KG1 (cell line): ENCODE results near the gene ZC3H12C.
"Not testable (repeated sequence)": the region's sequence is repeated elsewhere in the genome, so short reads cannot be mapped to it uniquely, and the experiment has no call there.

Source experiments
- DNase-seq: peaks from one replicate; lab custom pipeline; 2025; lab: John Stamatoyannopoulos, UW

Gene ZC3H12C

GRCh38 chr11:110185121-110185591 is 92.0 kb downstream of the ZC3H12C start:
- DNase-seq: no peak

DNA sequence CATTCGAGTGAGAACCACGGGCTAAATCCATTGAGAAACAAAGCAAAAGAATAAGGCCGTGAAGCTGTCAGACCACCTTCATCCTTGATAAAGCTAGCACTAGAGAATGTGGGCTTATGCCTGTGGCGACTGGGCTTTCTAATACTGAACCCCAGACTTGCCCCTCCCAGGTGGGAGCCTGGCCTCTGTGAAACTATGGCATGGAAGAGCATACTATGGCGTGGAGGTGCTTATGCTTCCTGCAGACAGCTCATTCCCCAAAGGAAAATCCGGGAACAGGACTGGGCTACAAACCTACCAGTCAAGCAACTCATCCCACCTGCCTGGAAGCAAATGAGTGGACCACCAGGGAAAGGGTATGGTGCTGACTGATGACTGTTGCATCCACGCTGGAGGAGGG is 92.4 kb downstream of the ZC3H12C start:
- DNase-seq: no peak

- DNase-seq: no peak
Measured at GRCh38 chr11:110186456-110186855, 93.3 kb downstream of the ZC3H12C start.

GRCh38 chr11:110186867-110187266 is 93.7 kb downstream of the ZC3H12C start:
- no peak for DNase-seq

GRCh38 chr11:110187731-110188130 is 94.5 kb downstream of the ZC3H12C start:
- no peak for DNase-seq

DNA sequence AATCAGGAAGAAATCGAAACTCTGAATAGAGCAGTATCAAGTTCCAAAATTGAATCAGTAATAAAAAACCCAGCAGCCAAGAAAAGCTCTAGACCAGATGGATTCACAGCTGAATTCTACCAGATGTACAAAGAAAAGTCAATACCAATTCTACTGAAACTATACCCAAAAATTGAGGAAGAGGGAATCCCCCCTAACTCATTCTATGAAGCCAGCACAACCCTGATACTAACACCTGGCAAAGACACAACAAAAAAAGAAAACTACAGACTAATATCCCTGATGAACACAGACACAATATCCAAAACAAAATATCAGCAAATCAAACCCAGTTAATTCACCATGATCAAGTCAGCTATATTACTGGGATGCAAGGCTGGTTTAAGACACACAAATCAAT is 97.7 kb downstream of the ZC3H12C start:
- DNase-seq: no peak

- not testable (repeated sequence) for DNase-seq
Measured at GRCh38 chr11:110192604-110193282, 99.6 kb downstream of the ZC3H12C start.

- DNase-seq: not testable (repeated sequence)
Measured at GRCh38 chr11:110194211-110194766, 101.1 kb downstream of the ZC3H12C start.

DNA sequence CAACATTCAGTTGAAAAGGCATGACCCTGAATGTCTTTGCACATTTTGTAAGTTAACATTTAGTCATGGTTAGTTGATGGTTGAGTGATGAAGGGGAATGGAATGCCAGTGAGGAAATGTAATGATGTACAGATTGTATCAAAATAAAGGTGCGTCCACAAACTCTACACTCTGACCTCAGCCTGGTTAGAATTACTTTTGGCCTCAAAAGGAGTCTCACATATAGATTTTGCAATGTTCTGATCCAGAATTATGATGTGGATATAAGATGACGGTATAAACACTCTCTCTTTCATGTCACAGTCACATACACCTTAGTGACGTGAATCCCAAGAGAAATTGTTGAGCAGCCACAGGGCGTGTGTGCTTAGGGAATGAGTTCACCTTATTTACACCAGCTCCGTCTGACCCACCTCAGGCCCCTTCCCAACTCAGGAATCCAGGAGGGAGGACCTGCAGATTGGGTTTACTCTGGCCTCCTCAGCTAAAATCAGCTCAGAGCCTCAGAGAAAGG is 103.1 kb downstream of the ZC3H12C start:
- no peak for DNase-seq

DNA sequence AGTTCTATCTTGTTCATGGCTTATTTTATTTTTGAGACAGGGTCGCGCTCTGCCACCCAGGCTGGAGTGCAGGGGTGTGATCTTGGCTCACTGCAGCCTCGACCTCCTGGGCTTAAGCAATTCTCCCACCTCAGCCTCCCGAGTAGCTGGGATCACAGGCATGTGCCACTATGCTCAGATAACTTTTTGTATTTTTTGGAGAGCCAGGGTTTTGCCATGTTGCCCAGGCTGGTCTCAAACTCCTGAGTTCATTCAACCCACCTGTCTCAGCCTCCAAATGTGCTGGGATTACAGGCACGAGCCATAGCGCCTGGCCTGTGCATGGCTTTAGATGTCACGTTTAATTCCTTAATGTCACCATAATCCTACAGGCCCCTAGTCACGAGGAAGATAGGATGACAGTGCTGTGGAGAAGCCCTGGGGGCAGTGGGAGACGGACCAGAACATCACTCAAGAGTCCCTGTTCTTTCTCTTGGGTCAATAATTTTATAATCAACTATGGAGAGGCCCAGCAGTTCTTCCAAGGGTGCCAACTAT is 103.8 kb downstream of the ZC3H12C start:
- DNase-seq: no peak

DNA sequence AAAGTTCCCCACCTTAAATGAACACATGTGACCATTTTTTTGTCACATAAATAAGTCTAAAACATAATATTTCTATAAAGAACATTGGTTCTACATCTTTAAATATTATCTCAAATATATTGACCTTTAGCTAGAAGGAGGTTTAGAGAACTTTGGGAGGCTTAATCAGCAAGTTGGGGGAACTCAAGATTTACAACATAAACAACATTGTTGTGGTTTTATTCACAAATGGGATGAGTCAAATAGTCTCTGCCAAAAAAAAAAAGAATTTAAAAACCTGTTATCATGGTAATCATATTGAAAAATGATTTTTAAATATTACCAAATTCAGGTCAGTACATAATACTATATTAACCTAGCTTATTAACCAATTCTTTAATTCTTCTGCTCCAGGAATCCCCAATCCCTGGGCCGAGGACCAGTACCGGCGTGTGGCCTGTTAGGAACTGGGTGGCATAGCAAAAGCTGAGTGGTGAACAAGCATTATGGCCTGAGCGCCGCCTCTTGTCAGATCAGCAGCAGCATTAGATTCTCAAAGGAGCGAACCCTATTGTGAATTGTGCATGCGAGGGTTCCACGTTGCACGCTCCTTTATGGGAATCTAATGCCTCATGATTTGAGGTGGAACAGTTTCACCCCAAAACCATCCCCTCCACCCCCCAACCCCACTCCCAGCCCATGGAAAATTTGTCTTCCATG is 105.0 kb downstream of the ZC3H12C start:
- DNase-seq: no peak

GRCh38 chr11:110199184-110199981 is 106.2 kb downstream of the ZC3H12C start:
- DNase-seq: no peak

DNA sequence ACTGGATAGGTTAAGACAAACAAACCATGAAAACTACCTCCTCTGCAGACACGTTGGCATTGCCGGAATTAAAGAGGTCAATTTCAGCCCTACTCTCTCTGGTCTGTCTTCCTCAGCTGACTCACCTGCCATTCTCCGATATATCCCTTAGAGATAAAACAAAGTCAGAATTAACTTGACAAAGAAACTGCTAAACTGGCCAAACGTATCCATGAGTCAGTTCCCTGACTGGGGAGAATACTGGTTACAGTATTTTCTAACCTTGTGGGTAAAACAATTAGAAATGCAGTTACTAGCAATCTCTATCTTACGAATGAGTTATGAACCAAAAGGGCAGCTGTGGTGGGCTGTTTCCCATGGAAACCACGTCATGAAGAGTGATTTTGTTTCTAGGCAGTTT is 107.0 kb downstream of the ZC3H12C start:
- no peak for DNase-seq

GRCh38 chr11:110200836-110201235 is 107.6 kb downstream of the ZC3H12C start:
- DNase-seq: no peak

- DNase-seq: no peak
Measured at GRCh38 chr11:110207123-110207522, 113.9 kb downstream of the ZC3H12C start.

- DNase-seq: not testable (repeated sequence)
Measured at GRCh38 chr11:110208678-110209312, 115.6 kb downstream of the ZC3H12C start.

- DNase-seq: not testable (repeated sequence)
Measured at GRCh38 chr11:110209313-110209694, 116.1 kb downstream of the ZC3H12C start.

DNA sequence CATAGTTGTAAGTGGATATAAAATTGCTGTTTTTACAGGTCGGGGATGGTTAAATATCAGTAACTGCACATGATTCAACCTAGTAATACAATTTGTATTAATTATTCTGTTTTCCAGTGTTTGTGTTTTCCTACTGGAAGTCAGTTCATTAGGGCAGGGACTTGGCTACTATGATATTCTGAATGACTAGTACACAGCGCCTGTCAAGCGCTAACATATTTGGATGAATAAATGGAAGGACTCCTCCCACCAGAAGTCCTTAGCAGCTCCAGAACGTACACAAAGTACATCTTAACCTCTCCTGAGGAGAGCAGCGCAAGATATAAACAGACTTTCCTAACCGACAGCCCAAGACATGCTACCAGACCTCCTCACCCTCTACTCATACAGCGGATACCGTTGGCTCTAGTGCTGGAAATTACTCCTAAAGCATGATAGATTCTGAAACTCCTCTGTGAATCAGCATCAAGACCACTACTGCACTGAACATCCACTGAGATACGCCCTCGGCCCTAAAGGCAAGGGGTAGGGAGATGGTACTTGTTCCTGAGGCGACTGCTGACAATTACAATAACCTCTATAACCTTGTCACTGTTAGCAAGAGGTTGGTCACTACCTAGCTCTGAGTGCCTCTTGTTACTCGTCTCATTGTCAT is 124.2 kb downstream of the ZC3H12C start:
- no peak for DNase-seq

GRCh38 chr11:110217936-110218335 is 124.7 kb downstream of the ZC3H12C start:
- DNase-seq: no peak

DNA sequence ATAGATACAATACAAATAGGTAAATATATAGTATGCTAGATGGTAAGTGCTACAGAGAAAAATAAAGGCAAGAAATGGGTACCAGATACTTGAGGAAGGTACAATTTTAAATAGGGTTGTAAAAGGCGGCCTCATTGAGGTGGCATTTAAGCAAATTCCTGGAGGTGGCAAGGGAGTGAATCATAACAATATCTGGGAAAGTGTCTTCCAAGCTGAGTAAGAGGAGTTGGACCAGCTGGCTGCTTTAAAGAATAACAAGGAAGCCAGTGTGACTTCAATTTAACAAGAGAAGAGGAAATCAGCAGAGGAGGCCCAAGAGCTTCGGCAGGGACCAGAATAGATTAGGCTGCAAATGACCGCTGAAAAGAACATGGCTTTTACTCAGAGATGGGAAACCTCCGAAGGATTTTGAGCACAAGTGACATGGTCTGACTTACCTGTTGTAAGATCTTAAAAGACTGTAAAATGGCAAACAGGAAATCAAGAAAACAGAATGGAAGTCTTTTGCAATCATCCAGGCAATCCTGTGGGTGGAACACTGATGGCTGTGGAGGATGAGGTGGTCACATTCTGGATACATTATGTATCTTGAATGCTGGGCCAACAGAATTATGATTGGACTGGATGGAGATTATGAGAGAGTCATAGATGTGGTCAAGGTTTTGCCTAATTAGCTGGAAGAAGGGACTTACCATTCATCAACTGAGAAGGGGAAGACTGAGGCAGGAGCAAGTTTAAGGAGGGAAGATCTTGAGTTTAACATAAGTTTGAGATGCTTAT is 126.0 kb downstream of the ZC3H12C start:
- no peak for DNase-seq
